ENCODE measurements around the gene TNKS2. TPM values are rescaled to one million over a fixed set of nuclear protein-coding genes. Genes with fewer than 3 reads are reported as not detected.

TNKS2 gene
- total RNA-seq, 1 donor from 2014 or later, result 52.8 TPM

GRCh38 chr10:91761721-91762120, 36.5 kb upstream of the TNKS2 start:
- TF ChIP-seq CTCF (IDR thresholded peaks at IDR 0.05; ENCODE audit: unreplicated experiment), result no peak
- Mint-ChIP-seq H3K4me3 (ENCODE audit: low read depth) (no peak overlapping the region), H3K27ac (no peak overlapping the region)

GRCh38 chr10:91762878-91763277, 35.3 kb upstream of the TNKS2 start:
- peaks cover 22% of the 10 kb centered on the region for H3K9me3 Mint-ChIP-seq (ENCODE audit: low read depth)
- H3K36me3 Mint-ChIP-seq (ENCODE audit: insufficient read depth), result no peaks in the 10 kb centered on the region
- H3K4me1 Mint-ChIP-seq (ENCODE audit: low read depth), result no peaks in the 10 kb centered on the region
- no peak overlapping the region for H3K27ac Mint-ChIP-seq
- H3K4me3 Mint-ChIP-seq (ENCODE audit: low read depth), result no peak overlapping the region
- no peaks in the 10 kb centered on the region for H3K27me3 Mint-ChIP-seq
- DNase-seq (ENCODE audit: low spot score, unreplicated experiment), result no peak
- TF ChIP-seq CTCF (IDR thresholded peaks at IDR 0.05; ENCODE audit: unreplicated experiment), result no peak

More at GRCh38 chr10:91761721-91762120, 36.5 kb upstream of the TNKS2 start:
- H3K27me3 Mint-ChIP-seq, result peaks cover 4% of the 10 kb centered on the region
- H3K4me1 Mint-ChIP-seq (ENCODE audit: low read depth), result no peaks in the 10 kb centered on the region
- DNase-seq (ENCODE audit: low spot score, unreplicated experiment), result no peak
- H3K9me3 Mint-ChIP-seq (ENCODE audit: low read depth), result peaks cover 22% of the 10 kb centered on the region
- H3K36me3 Mint-ChIP-seq (ENCODE audit: insufficient read depth), result no peaks in the 10 kb centered on the region

- TF ChIP-seq CTCF (IDR thresholded peaks at IDR 0.05; ENCODE audit: unreplicated experiment), result no peak
- Mint-ChIP-seq H3K27ac (no peak overlapping the region), H3K4me1 (ENCODE audit: low read depth) (no peaks in the 10 kb centered on the region), H3K4me3 (ENCODE audit: low read depth) (no peak overlapping the region), H3K36me3 (ENCODE audit: insufficient read depth) (no peaks in the 10 kb centered on the region), H3K27me3 (no peaks in the 10 kb centered on the region), H3K9me3 (ENCODE audit: low read depth) (peaks cover 22% of the 10 kb centered on the region)
- no peak for DNase-seq (ENCODE audit: low spot score, unreplicated experiment)
These were observed 31.6 kb upstream of the TNKS2 start for GRCh38 chr10:91766676-91767075.

GRCh38 chr10:91768123-91768522, 30.1 kb upstream of the TNKS2 start:
- Mint-ChIP-seq H3K9me3 (ENCODE audit: low read depth) (peaks cover 9% of the 10 kb centered on the region), H3K27ac (no peak overlapping the region), H3K4me3 (ENCODE audit: low read depth) (no peak overlapping the region), H3K36me3 (ENCODE audit: insufficient read depth) (no peaks in the 10 kb centered on the region), H3K27me3 (no peaks in the 10 kb centered on the region), H3K4me1 (ENCODE audit: low read depth) (no peaks in the 10 kb centered on the region)
- no peak for DNase-seq (ENCODE audit: low spot score, unreplicated experiment)
- TF ChIP-seq CTCF (IDR thresholded peaks at IDR 0.05; ENCODE audit: unreplicated experiment), result no peak

- H3K4me1 Mint-ChIP-seq (ENCODE audit: low read depth), result no peaks in the 10 kb centered on the region
- DNase-seq (ENCODE audit: low spot score, unreplicated experiment), result no peak
- H3K27ac Mint-ChIP-seq, result no peak overlapping the region
- no peaks in the 10 kb centered on the region for H3K9me3 Mint-ChIP-seq (ENCODE audit: low read depth)
- TF ChIP-seq CTCF (IDR thresholded peaks at IDR 0.05; ENCODE audit: unreplicated experiment), result no peak
- H3K27me3 Mint-ChIP-seq, result no peaks in the 10 kb centered on the region
- no peaks in the 10 kb centered on the region for H3K36me3 Mint-ChIP-seq (ENCODE audit: insufficient read depth)
- no peak overlapping the region for H3K4me3 Mint-ChIP-seq (ENCODE audit: low read depth)
These were observed 26.3 kb upstream of the TNKS2 start for GRCh38 chr10:91771907-91772306.

All from progenitor cell of endocrine pancreas (in vitro differentiated cells).